ENCODE data around the gene SPDYE6. TPM values are rescaled to one million over a fixed set of nuclear protein-coding genes. Genes with fewer than 3 reads are reported as not detected.

SPDYE6 gene
- total and polyA plus RNA-seq, 10 of the 15 experiments (the other 5 are each of a cell fraction or from before 2014, with no cell fraction given) = 0.05 to 2.3 (median 1.00) TPM; not detected in 6

DNA sequence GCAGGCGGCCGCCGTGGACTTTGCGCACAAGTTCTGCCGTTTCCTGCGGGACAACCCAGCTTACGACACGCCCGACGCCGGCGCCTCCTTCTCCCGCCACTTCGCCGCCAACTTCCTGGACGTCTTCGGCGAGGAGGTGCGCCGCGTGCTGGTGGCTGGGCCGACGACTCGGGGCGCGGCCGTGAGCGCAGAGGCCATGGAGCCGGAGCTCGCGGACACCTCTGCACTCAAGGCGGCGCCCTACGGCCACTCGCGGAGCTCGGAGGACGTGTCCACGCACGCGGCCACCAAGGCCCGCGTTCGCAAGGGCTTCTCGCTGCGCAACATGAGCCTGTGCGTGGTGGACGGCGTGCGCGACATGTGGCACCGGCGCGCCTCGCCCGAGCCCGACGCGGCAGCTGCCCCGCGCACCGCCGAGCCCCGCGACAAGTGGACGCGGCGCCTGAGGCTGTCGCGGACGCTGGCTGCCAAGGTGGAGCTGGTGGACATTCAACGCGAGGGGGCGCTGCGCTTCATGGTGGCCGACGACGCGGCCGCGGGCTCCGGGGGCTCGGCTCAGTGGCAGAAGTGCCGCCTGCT, 55.5 kb downstream of the SPDYE6 start:
- peaks cover 2% of the 10 kb centered on the region; the same call in 2 of the 3 replicates for H3K9me3 ChIP-seq (replicated peaks; ENCODE audit: control insufficient read depth, insufficient read depth, low read length)
- no peak overlapping the region for H3K27ac ChIP-seq (ENCODE audit: control insufficient read depth, insufficient read depth)
- no peak for ATAC-seq
- no peak overlapping the region for H3K4me2 ChIP-seq (ENCODE audit: control insufficient read depth, insufficient read depth)
- POLR2A ChIA-PET = no interaction called here
- no peak overlapping the region for H3K9ac ChIP-seq (ENCODE audit: control insufficient read depth, insufficient read depth, low read length)
- SMC1A ChIA-PET (ENCODE audit: uncharacterized antibody, unreplicated experiment) = no interaction called here
- CTCF ChIA-PET = interaction anchor here (1.3 kb wide), 1 partner anchor 13 kb away, joined by 4 read pairs; no protein-coding TSS in a partner anchor
- FAIRE-seq = no peak
- peaks cover 3 to 13% of the 10 kb centered on the region in 2 experiments for H3K36me3 ChIP-seq (ENCODE audit: control insufficient read depth in 2 of 2, insufficient read depth in 2 of 2, low read length in 1 of 2)
- peaks cover 45% of the 10 kb centered on the region for H3K4me1 ChIP-seq (ENCODE audit: control insufficient read depth, insufficient read depth, low read length)
- no TSS peak for BruUV-seq (replicated peaks)
- no peaks in the 10 kb centered on the region for H3K27me3 ChIP-seq (replicated peaks in 1 of 2; ENCODE audit: control insufficient read depth in 2 of 2, insufficient read depth in 2 of 2, low read length in 1 of 2)
- TF ChIP-seq PML (IDR thresholded peaks at IDR 0.05; ENCODE audit: low read length) (no peak), SMAD5 (IDR thresholded peaks at IDR 0.05; ENCODE audit: low read depth) (no peak), NRF1 (conservative IDR thresholded peaks at IDR 0.05; ENCODE audit: low read depth, low read length) (no peak), POLR2A (IDR thresholded peaks at IDR 0.05; ENCODE audit: low read depth, low read length) (0 out of 2 replicates have a peak, but pooled peaks have one; percentile 19)
- TF ChIP-seq, protein P1, sequence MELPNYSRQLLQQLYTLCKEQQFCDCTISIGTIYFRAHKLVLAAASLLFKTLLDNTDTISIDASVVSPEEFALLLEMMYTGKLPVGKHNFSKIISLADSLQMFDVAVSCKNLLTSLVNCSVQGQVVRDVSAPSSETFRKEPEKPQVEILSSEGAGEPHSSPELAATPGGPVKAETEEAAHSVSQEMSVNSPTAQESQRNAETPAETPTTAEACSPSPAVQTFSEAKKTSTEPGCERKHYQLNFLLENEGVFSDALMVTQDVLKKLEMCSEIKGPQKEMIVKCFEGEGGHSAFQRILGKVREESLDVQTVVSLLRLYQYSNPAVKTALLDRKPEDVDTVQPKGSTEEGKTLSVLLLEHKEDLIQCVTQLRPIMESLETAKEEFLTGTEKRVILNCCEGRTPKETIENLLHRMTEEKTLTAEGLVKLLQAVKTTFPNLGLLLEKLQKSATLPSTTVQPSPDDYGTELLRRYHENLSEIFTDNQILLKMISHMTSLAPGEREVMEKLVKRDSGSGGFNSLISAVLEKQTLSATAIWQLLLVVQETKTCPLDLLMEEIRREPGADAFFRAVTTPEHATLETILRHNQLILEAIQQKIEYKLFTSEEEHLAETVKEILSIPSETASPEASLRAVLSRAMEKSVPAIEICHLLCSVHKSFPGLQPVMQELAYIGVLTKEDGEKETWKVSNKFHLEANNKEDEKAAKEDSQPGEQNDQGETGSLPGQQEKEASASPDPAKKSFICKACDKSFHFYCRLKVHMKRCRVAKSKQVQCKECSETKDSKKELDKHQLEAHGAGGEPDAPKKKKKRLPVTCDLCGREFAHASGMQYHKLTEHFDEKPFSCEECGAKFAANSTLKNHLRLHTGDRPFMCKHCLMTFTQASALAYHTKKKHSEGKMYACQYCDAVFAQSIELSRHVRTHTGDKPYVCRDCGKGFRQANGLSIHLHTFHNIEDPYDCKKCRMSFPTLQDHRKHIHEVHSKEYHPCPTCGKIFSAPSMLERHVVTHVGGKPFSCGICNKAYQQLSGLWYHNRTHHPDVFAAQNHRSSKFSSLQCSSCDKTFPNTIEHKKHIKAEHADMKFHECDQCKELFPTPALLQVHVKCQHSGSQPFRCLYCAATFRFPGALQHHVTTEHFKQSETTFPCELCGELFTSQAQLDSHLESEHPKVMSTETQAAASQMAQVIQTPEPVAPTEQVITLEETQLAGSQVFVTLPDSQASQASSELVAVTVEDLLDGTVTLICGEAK (IDR thresholded peaks at IDR 0.05; ENCODE audit: borderline replicate concordance) = no peak
- H3K79me2 ChIP-seq (ENCODE audit: control insufficient read depth, insufficient read depth, low read length) = peaks cover 30% of the 10 kb centered on the region
- no peak for DNase-seq (ENCODE audit: low read depth, low spot score)
- intact Hi-C loops (cut with micrococcal nuclease; ENCODE audit: unreplicated experiment) (no loop called here), in situ Hi-C loops (cut with MboI) (no loop called here)
- H2AFZ ChIP-seq (ENCODE audit: control insufficient read depth, low read depth, low read length) = no peak overlapping the region
- WGBS (ENCODE audit: insufficient coverage, insufficient replicate concordance, low lambda C conversion rate, missing lambda C conversion rate) = 96% methylated on average over 56 of the region's 84 CpGs
- RAD21 ChIA-PET (ENCODE audit: unreplicated experiment) = no interaction called here
- no peak overlapping the region for H3K4me3 ChIP-seq
- H4K20me1 ChIP-seq (ENCODE audit: control insufficient read depth, insufficient read depth) = no peaks in the 10 kb centered on the region; the same call in 1 of the 2 replicates

Data from GM12878 (cell line).